PC-3 (cell line): Measurements from ENCODE around the gene TSPAN33. TPM values are rescaled to one million over a fixed set of nuclear protein-coding genes. Genes with fewer than 3 reads are reported as not detected.

ENCODE experiments used
- ATAC-seq: fragments of 200-7000 bp; cut with Tn5 transposase; 2 replicates; pipeline ENCODE4 v1.9.1; 2020; ENCODE audit warnings: mild to moderate bottlenecking, moderate library complexity
- BruUV-seq: library from RNA; stranded (reverse); fragments of 400-500 nt; replicated peaks from 2 replicates; lab custom pipeline; 2021; lab: Mats Ljungman, UMichigan
- CTCF ChIA-PET: fragments of 300-600 bp; sonication (Branson Sonifier 250); formaldehyde crosslinking; loops from one replicate; lab custom pipeline; 2022; ENCODE audit warnings: antibody characterized with exemption; lab: Charles Lee
- POLR2A ChIA-PET: fragments of 300-600 bp; sonication (Branson Sonifier 250); formaldehyde crosslinking; loops from one replicate; lab custom pipeline; 2022; ENCODE audit warnings: antibody characterized with exemption; ENCODE audit not compliant: unreplicated experiment; lab: Charles Lee
- DNase-seq: peaks from one replicate; pipeline ENCODE4 v3.0.0-alpha.2; 2015
- H2AFZ ChIP-seq: fragments of 300-600 bp; sonication (generic); 2 replicates; pipeline ENCODE4 v1.6.0; 2016; ENCODE audit warnings: antibody characterized with exemption, low read length
- H3F3A ChIP-seq: fragments of 300-600 bp; sonication (generic); one replicate; pipeline ENCODE4 v1.6.0; 2017; ENCODE audit warnings: antibody characterized with exemption, low read length, control low read depth, mild to moderate bottlenecking; ENCODE audit not compliant: unreplicated experiment
- H3K27ac ChIP-seq: fragments of 300-600 bp; sonication (generic); 2 replicates; pipeline ENCODE4 v1.5.1; 2016; ENCODE audit warnings: mild to moderate bottlenecking, low read length
- H3K27me3 ChIP-seq: fragments of 300-600 bp; sonication (generic); 2 replicates; pipeline ENCODE4 v1.6.1; 2016; ENCODE audit warnings: low read length, mixed read lengths
- H3K36me3 ChIP-seq: fragments of 300-600 bp; sonication (generic); 2 replicates; pipeline ENCODE4 v1.6.1; 2016; ENCODE audit warnings: low read depth, mixed run types, low read length, mixed read lengths
- H3K4me1 ChIP-seq: fragments of 300-600 bp; sonication (generic); 2 replicates; pipeline ENCODE4 v1.5.1; 2016; ENCODE audit warnings: low read length; ENCODE audit not compliant: insufficient read depth
- H3K4me2 ChIP-seq: fragments of 300-600 bp; sonication (generic); 2 replicates; pipeline ENCODE4 v1.6.0; 2016; ENCODE audit warnings: low read length
- H3K4me3 ChIP-seq: fragments of 300-600 bp; sonication (generic); 2 replicates; pipeline ENCODE4 v1.5.1; 2016; ENCODE audit warnings: mild to moderate bottlenecking, low read length, mixed read lengths
- H3K79me2 ChIP-seq: fragments of 300-600 bp; sonication (generic); 2 replicates; pipeline ENCODE4 v1.6.1; 2017; ENCODE audit warnings: low read length, mixed read lengths
- H3K9ac ChIP-seq: fragments of 300-600 bp; sonication (generic); 2 replicates; pipeline ENCODE4 v1.6.0; 2016; ENCODE audit warnings: mild to moderate bottlenecking, low read length
- H3K9me2 ChIP-seq: fragments of 300-600 bp; sonication (generic); replicated peaks from 2 replicates; pipeline ENCODE4 v1.6.1; 2016; ENCODE audit warnings: mixed run types, low read length, mixed read lengths
- H3K9me3 ChIP-seq: fragments of 300-600 bp; sonication (generic); 2 replicates; pipeline ENCODE4 v1.6.1; 2016; ENCODE audit warnings: low read length, mixed read lengths
- H4K20me1 ChIP-seq: fragments of 300-600 bp; sonication (generic); 2 replicates; pipeline ENCODE4 v1.6.1; 2016; ENCODE audit warnings: low read length, mixed read lengths
- EZH2 ChIP-seq: fragments of 300-600 bp; sonication (generic); IDR thresholded peaks from one replicate; pipeline ENCODE4 v1.6.1; 2017; ENCODE audit warnings: antibody characterized with exemption, mild to moderate bottlenecking, low read length; ENCODE audit not compliant: unreplicated experiment
- EZH2phosphoT487 ChIP-seq: fragments of 300-600 bp; sonication (generic); IDR thresholded peaks from 2 replicates; pipeline ENCODE4 v1.6.1; 2018; ENCODE audit warnings: mild to moderate bottlenecking, antibody characterized with exemption, low read length, borderline replicate concordance
- intact Hi-C: fragments of 100-400 bp; cut with micrococcal nuclease; formaldehyde crosslinking; loops from 2 replicates; pipeline ENCODE4 v1.9.0; 2023
- total RNA-seq: library from RNA; depleted of rRNA; stranded (reverse); fragments of >200 nt; gene quantifications from 2 replicates; pipeline ENCODE4 v1.2.3, GENCODE V29; 2014
- TF ChIP-seq, protein P1 (sequence below): fragments of 300-600 bp; sonication (generic); conservative IDR thresholded peaks from 2 replicates; pipeline ENCODE4 v1.5.1; 2017; ENCODE audit warnings: antibody characterized with exemption, low read depth, mild to moderate bottlenecking, low read length

TSPAN33 gene
- total RNA-seq, 1 experiment from 2014 or later, result 23.7 TPM

DNA sequence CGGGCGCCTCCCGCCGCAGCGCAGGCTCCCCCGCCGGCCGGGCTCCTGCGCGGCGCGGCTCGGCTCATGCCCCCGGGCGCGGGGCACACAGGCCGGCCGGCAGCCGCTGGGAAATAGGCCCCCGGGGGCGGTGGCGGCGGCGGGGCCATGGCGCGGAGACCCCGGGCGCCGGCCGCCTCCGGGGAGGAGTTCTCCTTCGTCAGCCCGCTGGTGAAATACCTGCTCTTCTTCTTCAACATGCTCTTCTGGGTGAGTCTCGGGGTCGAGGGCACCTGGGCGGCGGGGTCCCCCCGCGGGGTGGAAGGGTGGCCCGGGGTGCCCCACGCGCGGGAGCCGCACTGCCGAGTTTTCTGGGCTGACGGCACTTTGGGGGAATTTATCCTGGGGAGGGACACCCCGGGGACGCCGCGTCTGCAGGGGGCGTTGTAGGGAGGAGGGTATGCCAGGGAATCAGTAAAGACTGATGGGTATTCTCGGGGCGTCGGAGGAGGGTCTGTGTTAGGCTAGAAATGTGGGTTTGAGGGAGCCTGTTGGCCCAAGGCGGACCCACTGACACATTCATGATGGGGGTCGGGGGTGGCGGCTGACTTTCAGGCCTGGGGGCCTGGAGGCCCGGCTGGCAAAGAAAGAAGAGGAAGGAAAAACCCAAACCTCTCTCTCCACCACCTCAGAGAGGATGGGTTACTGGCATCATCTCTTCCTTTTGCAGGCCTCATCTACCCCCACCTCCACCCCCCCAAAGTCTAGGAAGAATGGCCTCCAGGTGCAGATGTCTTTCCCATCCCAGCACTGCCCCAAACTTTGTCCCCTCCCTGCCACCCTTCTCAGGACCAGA lies 544 bp downstream of the TSPAN33 start:
- H3K27ac ChIP-seq, result no peak overlapping the region
- ChIA-PET CTCF (no interaction called here), POLR2A (no interaction called here)
- H4K20me1 ChIP-seq, result no peaks in the 10 kb centered on the region
- peak overlapping the region; percentile 96 for H2AFZ ChIP-seq
- no peaks in the 10 kb centered on the region for H3K36me3 ChIP-seq
- H3K27me3 ChIP-seq, result no peaks in the 10 kb centered on the region; the same call in 1 of the 2 replicates
- H3K4me2 ChIP-seq, result peak overlapping the region; percentile 98
- DNase-seq, result no peak
- H3K9me2 ChIP-seq, result no peaks in the 10 kb centered on the region
- H3K4me3 ChIP-seq, result peak overlapping the region; percentile 73
- TSS peak; percentile 41 for BruUV-seq
- intact Hi-C loops, result no loop called here
- H3F3A ChIP-seq, result no peaks in the 10 kb centered on the region
- TF ChIP-seq EZH2phosphoT487, result no peak
- TF ChIP-seq EZH2, result no peak
- TF ChIP-seq, protein P1, sequence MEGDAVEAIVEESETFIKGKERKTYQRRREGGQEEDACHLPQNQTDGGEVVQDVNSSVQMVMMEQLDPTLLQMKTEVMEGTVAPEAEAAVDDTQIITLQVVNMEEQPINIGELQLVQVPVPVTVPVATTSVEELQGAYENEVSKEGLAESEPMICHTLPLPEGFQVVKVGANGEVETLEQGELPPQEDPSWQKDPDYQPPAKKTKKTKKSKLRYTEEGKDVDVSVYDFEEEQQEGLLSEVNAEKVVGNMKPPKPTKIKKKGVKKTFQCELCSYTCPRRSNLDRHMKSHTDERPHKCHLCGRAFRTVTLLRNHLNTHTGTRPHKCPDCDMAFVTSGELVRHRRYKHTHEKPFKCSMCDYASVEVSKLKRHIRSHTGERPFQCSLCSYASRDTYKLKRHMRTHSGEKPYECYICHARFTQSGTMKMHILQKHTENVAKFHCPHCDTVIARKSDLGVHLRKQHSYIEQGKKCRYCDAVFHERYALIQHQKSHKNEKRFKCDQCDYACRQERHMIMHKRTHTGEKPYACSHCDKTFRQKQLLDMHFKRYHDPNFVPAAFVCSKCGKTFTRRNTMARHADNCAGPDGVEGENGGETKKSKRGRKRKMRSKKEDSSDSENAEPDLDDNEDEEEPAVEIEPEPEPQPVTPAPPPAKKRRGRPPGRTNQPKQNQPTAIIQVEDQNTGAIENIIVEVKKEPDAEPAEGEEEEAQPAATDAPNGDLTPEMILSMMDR, result peak; percentile 54
- no peaks in the 10 kb centered on the region for H3K4me1 ChIP-seq
- no peak overlapping the region for H3K9ac ChIP-seq
- H3K9me3 ChIP-seq, result no peaks in the 10 kb centered on the region
- no peaks in the 10 kb centered on the region for H3K79me2 ChIP-seq
- ATAC-seq, result peak; percentile 10

- intact Hi-C loops, result no loop called here
- Histone ChIP-seq H3K4me3 (no peak overlapping the region), H3K4me1 (no peaks in the 10 kb centered on the region), H2AFZ (no peak overlapping the region), H4K20me1 (no peaks in the 10 kb centered on the region), H3K9me2 (no peaks in the 10 kb centered on the region), H3K9ac (no peak overlapping the region), H3F3A (no peaks in the 10 kb centered on the region), H3K4me2 (no peak overlapping the region), H3K36me3 (no peaks in the 10 kb centered on the region), H3K9me3 (no peaks in the 10 kb centered on the region), H3K27me3 (no peaks in the 10 kb centered on the region; the same call in 1 of the 2 replicates), H3K27ac (no peak overlapping the region), H3K79me2 (no peaks in the 10 kb centered on the region)
- no TSS peak for BruUV-seq
- DNase-seq (no peak), ATAC-seq (no peak)
- TF ChIP-seq EZH2, result no peak
- TF ChIP-seq, protein P1, result no peak
- TF ChIP-seq EZH2phosphoT487, result no peak
- ChIA-PET CTCF (no interaction called here), POLR2A (no interaction called here)
Measured at GRCh38 chr7:129146237-129146979, 1.9 kb downstream of the TSPAN33 start.
